HL-60 (cell line): ENCODE measurements around the gene BLZF1.

Experiments
- POLR2AphosphoS5 ChIP-seq: IDR thresholded peaks from 2 replicates; pipeline ENCODE4 v1.6.1; 2012; ENCODE audit warnings: low read depth
- TF ChIP-seq, protein P1 (sequence below): IDR thresholded peaks from one replicate; pipeline ENCODE4 v1.5.1; 2011; ENCODE audit warnings: low read length, control low read depth, inconsistent platforms; ENCODE audit not compliant: insufficient read depth

DNA sequence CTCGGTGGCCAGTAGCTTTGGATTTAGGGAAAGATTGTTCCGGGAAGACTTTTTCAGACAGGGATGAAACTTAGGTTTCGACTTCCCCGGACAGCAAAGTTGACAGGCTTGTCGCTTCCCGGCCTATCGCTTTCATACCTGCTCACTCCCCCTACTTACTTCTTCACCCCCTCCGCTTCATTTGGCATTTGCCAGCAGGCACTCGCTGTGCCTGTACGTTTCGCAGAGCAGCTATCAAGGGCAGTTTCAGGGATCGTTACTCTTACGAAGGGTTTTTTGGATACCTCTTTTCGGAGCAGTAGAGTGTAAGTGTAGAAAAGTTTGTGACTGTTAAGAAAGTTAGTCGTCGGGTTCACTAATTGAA, 393 bp downstream of the BLZF1 start:
- TF ChIP-seq, protein P1, sequence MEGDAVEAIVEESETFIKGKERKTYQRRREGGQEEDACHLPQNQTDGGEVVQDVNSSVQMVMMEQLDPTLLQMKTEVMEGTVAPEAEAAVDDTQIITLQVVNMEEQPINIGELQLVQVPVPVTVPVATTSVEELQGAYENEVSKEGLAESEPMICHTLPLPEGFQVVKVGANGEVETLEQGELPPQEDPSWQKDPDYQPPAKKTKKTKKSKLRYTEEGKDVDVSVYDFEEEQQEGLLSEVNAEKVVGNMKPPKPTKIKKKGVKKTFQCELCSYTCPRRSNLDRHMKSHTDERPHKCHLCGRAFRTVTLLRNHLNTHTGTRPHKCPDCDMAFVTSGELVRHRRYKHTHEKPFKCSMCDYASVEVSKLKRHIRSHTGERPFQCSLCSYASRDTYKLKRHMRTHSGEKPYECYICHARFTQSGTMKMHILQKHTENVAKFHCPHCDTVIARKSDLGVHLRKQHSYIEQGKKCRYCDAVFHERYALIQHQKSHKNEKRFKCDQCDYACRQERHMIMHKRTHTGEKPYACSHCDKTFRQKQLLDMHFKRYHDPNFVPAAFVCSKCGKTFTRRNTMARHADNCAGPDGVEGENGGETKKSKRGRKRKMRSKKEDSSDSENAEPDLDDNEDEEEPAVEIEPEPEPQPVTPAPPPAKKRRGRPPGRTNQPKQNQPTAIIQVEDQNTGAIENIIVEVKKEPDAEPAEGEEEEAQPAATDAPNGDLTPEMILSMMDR, result no peak
- TF ChIP-seq POLR2AphosphoS5, result no peak
